ENCODE measurements around the gene EEIG2.

GRCh38 chr1:108559215-108560186 lies at the start of gene EEIG2:
- TF ChIP-seq POLR2AphosphoS5 (IDR thresholded peaks at IDR 0.05; ENCODE audit: low read depth, low read length) (no peak), SIN3A (IDR thresholded peaks at IDR 0.05; ENCODE audit: borderline replicate concordance, insufficient read depth, low read length) (no peak), REST (IDR thresholded peaks at IDR 0.05; ENCODE audit: insufficient read depth in 1 of 2, low read depth in 2 of 2, low read length in 2 of 2) (no peak), TAF1 (IDR thresholded peaks at IDR 0.05; ENCODE audit: borderline replicate concordance, insufficient read depth, low read length) (no peak)

Data from PFSK-1 (cell line).